DOHH2 (cell line): ENCODE measurements around the gene UPF3A.

Experiments
- H3F3A ChIP-seq: fragments of 200-600 bp; sonication (generic), shearing (Covaris generic); 2 replicates; pipeline ENCODE4 v1.6.0; 2016; ENCODE audit warnings: antibody characterized with exemption, mild to moderate bottlenecking; ENCODE audit not compliant: control insufficient read depth, insufficient read depth
- H3K27ac ChIP-seq: fragments of 200-600 bp; sonication (generic); 2 replicates; pipeline ENCODE4 v1.5.1; 2014; ENCODE audit warnings: low read depth, mild to moderate bottlenecking, low read length, moderate library complexity
- H3K27me3 ChIP-seq: fragments of 200-600 bp; sonication (generic); 2 replicates; pipeline ENCODE4 v1.6.1; 2014; ENCODE audit warnings: mild to moderate bottlenecking, low read length, mixed read lengths; ENCODE audit not compliant: control insufficient read depth
- H3K36me3 ChIP-seq: fragments of 200-600 bp; sonication (generic); 2 replicates; pipeline ENCODE4 v1.6.1; 2014; ENCODE audit warnings: mild to moderate bottlenecking, low read length, moderate library complexity, mixed read lengths; ENCODE audit not compliant: control insufficient read depth
- H3K4me1 ChIP-seq: fragments of 200-600 bp; sonication (generic); 2 replicates; pipeline ENCODE4 v1.6.1; 2014; ENCODE audit warnings: mild to moderate bottlenecking, low read length, mixed read lengths; ENCODE audit not compliant: control insufficient read depth
- H3K4me2 ChIP-seq: fragments of 200-600 bp; sonication (generic); 2 replicates; pipeline ENCODE4 v1.6.0; 2014; ENCODE audit warnings: mild to moderate bottlenecking, low read length, moderate library complexity
- H3K4me3 ChIP-seq: fragments of 200-600 bp; sonication (generic); 2 replicates; pipeline ENCODE4 v1.5.1; 2014; ENCODE audit warnings: mild to moderate bottlenecking, low read length, mixed read lengths
- H3K79me2 ChIP-seq: fragments of 200-600 bp; sonication (generic); 2 replicates; pipeline ENCODE4 v1.6.1; 2014; ENCODE audit warnings: mild to moderate bottlenecking, low read length, mixed read lengths; ENCODE audit not compliant: control insufficient read depth
- H3K9me2 ChIP-seq: fragments of 200-600 bp; sonication (generic); replicated peaks from 2 replicates; pipeline ENCODE4 v1.6.1; 2014; ENCODE audit warnings: mild to moderate bottlenecking, low read length, mixed read lengths; ENCODE audit not compliant: control insufficient read depth
- H3K9me3 ChIP-seq: fragments of 200-600 bp; sonication (generic); 2 replicates; pipeline ENCODE4 v1.6.1; 2014; ENCODE audit warnings: antibody characterized with exemption, low read length, mixed read lengths; ENCODE audit not compliant: control insufficient read depth, insufficient read depth
- H4K20me1 ChIP-seq: fragments of 200-600 bp; sonication (generic); 2 replicates; pipeline ENCODE4 v1.6.0; 2014; ENCODE audit warnings: low read depth, mild to moderate bottlenecking, antibody characterized with exemption, low read length, moderate library complexity; ENCODE audit not compliant: control insufficient read depth, insufficient read depth
- EZH2phosphoT487 ChIP-seq: fragments of 200-600 bp; sonication (generic); IDR thresholded peaks from 2 replicates; pipeline ENCODE4 v1.6.1; 2017; ENCODE audit warnings: borderline replicate concordance, mild to moderate bottlenecking, antibody characterized with exemption, low read length, moderate library complexity, mixed read lengths
- TF ChIP-seq, protein P1 (sequence below): fragments of 200-600 bp; sonication (generic); IDR thresholded peaks from one replicate; pipeline ENCODE4 v1.5.1; 2014; ENCODE audit warnings: antibody characterized with exemption, mild to moderate bottlenecking, low read depth, low read length; ENCODE audit not compliant: poor library complexity, severe bottlenecking

The UPF3A gene

DNA sequence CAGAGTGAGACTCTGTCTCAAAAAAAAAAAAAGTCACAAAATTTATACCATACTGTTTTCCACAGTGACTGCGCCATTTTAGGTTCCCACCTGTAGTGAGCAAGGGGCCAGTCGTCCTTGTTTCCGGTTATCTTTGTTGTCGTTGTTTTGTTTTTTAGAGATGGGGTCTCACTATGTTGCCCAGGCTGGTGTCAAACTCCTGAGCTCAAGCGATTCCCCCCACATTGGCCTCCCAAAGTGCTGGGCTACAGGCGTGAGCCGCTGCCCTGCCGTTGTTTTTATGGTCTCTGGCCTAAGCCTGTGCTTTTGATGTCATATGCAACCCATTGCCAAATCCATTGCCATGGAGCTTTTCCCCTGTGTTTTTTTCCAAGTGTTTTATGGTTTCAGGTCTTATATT, 3.3 kb downstream of the UPF3A start:
- TF ChIP-seq EZH2phosphoT487 = no peak
- TF ChIP-seq, protein P1, sequence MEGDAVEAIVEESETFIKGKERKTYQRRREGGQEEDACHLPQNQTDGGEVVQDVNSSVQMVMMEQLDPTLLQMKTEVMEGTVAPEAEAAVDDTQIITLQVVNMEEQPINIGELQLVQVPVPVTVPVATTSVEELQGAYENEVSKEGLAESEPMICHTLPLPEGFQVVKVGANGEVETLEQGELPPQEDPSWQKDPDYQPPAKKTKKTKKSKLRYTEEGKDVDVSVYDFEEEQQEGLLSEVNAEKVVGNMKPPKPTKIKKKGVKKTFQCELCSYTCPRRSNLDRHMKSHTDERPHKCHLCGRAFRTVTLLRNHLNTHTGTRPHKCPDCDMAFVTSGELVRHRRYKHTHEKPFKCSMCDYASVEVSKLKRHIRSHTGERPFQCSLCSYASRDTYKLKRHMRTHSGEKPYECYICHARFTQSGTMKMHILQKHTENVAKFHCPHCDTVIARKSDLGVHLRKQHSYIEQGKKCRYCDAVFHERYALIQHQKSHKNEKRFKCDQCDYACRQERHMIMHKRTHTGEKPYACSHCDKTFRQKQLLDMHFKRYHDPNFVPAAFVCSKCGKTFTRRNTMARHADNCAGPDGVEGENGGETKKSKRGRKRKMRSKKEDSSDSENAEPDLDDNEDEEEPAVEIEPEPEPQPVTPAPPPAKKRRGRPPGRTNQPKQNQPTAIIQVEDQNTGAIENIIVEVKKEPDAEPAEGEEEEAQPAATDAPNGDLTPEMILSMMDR = no peak
- Histone ChIP-seq H3K4me1 (peaks cover 21% of the 10 kb centered on the region), H3K9me3 (no peaks in the 10 kb centered on the region), H3K4me2 (no peak overlapping the region), H3K27me3 (no peaks in the 10 kb centered on the region), H3F3A (peaks cover 15% of the 10 kb centered on the region), H3K9me2 (no peaks in the 10 kb centered on the region), H3K4me3 (no peak overlapping the region), H3K27ac (no peak overlapping the region), H3K36me3 (peaks cover 68% of the 10 kb centered on the region), H3K79me2 (peaks cover 70% of the 10 kb centered on the region), H4K20me1 (no peaks in the 10 kb centered on the region)

DNA sequence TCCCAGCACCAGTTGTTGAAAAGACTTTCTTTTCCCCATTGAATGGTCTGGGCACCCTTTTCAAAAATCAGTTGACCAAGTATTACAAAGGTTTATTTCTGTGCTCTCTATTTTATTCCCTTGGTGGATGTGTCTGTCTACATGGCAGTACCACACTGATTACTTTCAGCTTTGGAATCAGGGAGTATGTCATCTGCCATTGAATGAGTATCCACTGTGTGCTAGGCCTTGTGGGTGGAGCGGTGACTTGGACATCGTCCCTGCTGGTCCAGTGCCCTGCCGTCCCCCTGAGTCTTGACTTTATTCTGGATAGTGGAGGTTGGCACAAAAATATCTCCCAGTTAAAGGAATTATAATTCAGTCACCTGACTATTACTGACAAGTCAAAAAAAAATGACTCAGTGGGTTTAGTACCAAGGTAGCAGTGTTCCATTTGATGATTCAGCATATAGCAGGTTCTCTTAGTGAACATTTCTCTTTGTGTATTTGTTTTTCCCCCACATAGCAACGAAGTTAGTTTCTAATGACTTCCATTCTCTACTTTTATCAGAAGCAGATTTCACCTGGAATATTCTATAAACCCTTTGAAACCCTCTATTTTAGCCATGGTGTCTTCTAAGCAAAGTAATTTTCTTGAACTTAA, 3.9 kb downstream of the UPF3A start:
- peaks cover 15% of the 10 kb centered on the region for H3K4me1 ChIP-seq
- H3K79me2 ChIP-seq = peaks cover 76% of the 10 kb centered on the region
- no peak overlapping the region for H3K27ac ChIP-seq
- no peak overlapping the region for H3K4me3 ChIP-seq
- no peaks in the 10 kb centered on the region for H3K9me2 ChIP-seq
- no peaks in the 10 kb centered on the region for H4K20me1 ChIP-seq
- H3F3A ChIP-seq = peaks cover 9% of the 10 kb centered on the region
- no peaks in the 10 kb centered on the region for H3K9me3 ChIP-seq
- H3K27me3 ChIP-seq = no peaks in the 10 kb centered on the region
- TF ChIP-seq EZH2phosphoT487 = no peak
- TF ChIP-seq, protein P1 = no peak
- no peak overlapping the region; the same call in 1 of the 2 replicates for H3K4me2 ChIP-seq
- peaks cover 70% of the 10 kb centered on the region for H3K36me3 ChIP-seq

DNA sequence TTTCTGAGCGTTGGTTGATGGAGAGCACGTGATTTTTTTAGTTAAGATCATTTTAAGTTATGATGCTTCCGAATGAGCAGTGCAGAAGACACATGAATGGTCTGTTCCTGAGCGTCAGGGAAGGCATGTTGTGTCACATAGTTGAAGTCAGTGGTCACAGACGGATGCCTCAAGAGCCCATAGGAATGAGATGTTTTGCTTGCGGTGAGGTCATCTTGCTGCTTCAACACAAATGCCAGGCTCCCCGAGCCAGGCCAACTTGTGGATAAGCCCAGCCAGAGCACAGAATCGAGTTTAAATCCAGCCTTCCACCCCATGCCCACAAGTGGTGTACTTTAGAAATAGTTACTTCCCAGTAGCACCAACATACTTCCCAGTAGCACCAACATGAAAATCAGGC, 5.4 kb downstream of the UPF3A start:
- Histone ChIP-seq H3K9me3 (no peaks in the 10 kb centered on the region), H3K27me3 (no peaks in the 10 kb centered on the region), H3K4me2 (no peak overlapping the region), H4K20me1 (no peaks in the 10 kb centered on the region), H3K27ac (no peak overlapping the region), H3K79me2 (peaks cover 82% of the 10 kb centered on the region), H3K36me3 (peaks cover 78% of the 10 kb centered on the region), H3K4me3 (no peak overlapping the region), H3K4me1 (peaks cover 8% of the 10 kb centered on the region; the same call in 1 of the 2 replicates), H3F3A (no peaks in the 10 kb centered on the region; the same call in 1 of the 2 replicates), H3K9me2 (no peaks in the 10 kb centered on the region)
- TF ChIP-seq EZH2phosphoT487 = no peak
- TF ChIP-seq, protein P1 = no peak
